DOHH2 (cell line): Measurements from ENCODE around the gene MAGEB3.

Experiments
- CTCF ChIP-seq: fragments of 200-600 bp; sonication (generic); IDR thresholded peaks from one replicate; pipeline ENCODE4 v1.5.1; 2014; ENCODE audit warnings: antibody characterized with exemption, mild to moderate bottlenecking, low read depth, low read length; ENCODE audit not compliant: poor library complexity, severe bottlenecking
- EZH2phosphoT487 ChIP-seq: fragments of 200-600 bp; sonication (generic); IDR thresholded peaks from 2 replicates; pipeline ENCODE4 v1.6.1; 2017; ENCODE audit warnings: borderline replicate concordance, mild to moderate bottlenecking, antibody characterized with exemption, low read length, moderate library complexity, mixed read lengths

- no peak for TF ChIP-seq CTCF
- TF ChIP-seq EZH2phosphoT487, result no peak
Measured at GRCh38 chrX:30253257-30253656, 22.8 kb downstream of the MAGEB3 start.
